ENCODE measurements around the gene DNAJB12. TPM values are rescaled to one million over a fixed set of nuclear protein-coding genes. Genes with fewer than 3 reads are reported as not detected.

Gene DNAJB12
- total RNA-seq, 1 experiment from 2014 or later = 25.8 TPM

DNA sequence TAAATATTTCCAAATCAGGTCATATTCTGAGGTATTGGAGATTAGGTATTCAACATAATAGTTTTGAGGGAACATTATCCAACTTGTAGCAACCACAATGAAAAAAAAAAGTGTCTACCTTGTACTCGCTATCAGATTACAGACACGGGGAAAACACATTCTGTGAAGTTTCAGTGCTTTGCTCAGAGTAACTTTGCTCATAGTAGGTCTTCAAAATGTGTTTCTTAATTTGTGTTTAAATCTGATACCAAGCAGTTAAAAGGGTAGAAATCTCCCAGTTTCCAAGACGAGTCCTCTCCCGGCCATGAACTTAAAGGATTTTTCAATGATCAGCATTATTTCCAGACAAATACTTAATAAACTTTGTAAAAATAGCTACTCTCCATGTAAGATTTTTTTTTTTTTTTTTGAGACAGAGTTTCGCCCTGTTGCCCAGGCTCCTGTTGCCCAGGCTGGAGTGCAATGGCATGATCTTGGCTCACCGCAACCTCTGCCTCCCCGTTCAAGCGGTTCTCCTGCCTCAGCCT is 41.8 kb downstream of the DNAJB12 start:
- intact Hi-C loops (cut with micrococcal nuclease) = no loop called here
- Histone ChIP-seq H3K9me2 (ENCODE audit: insufficient read depth) (no peaks in the 10 kb centered on the region), H3K4me1 (ENCODE audit: control insufficient read depth in 1 of 2, insufficient read depth in 2 of 2, low read length in 2 of 2) (peaks cover 51 to 61% of the 10 kb centered on the region in 2 experiments), H3K4me2 (ENCODE audit: low read length) (no peak overlapping the region), H3K27ac (ENCODE audit: low read depth, low read length) (no peak overlapping the region), H3K9me3 (ENCODE audit: control insufficient read depth in 1 of 2, insufficient read depth in 1 of 2, low read depth in 1 of 2, low read length in 2 of 2) (no peaks in the 10 kb centered on the region), H2AFZ (ENCODE audit: low read depth, low read length, poor library complexity, severe bottlenecking) (no peak overlapping the region), H4K20me1 (ENCODE audit: insufficient read depth) (no peaks in the 10 kb centered on the region), H3K27me3 (ENCODE audit: insufficient read depth, low read length) (no peaks in the 10 kb centered on the region), H3K36me3 (ENCODE audit: control insufficient read depth in 1 of 2, insufficient read depth in 2 of 2, low read length in 2 of 2) (no peaks in the 10 kb centered on the region), H3K79me2 (ENCODE audit: insufficient read depth, low read length) (no peaks in the 10 kb centered on the region), H3K9ac (ENCODE audit: low read length) (no peak overlapping the region), H3K4me3 (replicated peaks in 1 of 2; ENCODE audit: low read depth in 1 of 2, low read length in 2 of 2) (no peak overlapping the region)
- ChIA-PET CTCF (interaction anchor here (1.2 kb wide), 1 partner anchor 27 kb away, joined by 4 read pairs; no protein-coding TSS in a partner anchor), RAD21 (ENCODE audit: low non-redundant PET in 1 of 2, low total read pairs in 2 of 2, uncharacterized antibody in 2 of 2, unreplicated experiment in 2 of 2) (no interaction called here), POLR2A (interaction anchor here (0.8 to 6.4 kb wide), 5 partner anchors 8 to 39 kb away, joined by 3 to 69 read pairs (median 4); partner anchors contain the start of gene DDIT4)
- TF ChIP-seq POLR2AphosphoS5 (IDR thresholded peaks at IDR 0.05; ENCODE audit: low read depth, low read length) (no peak), CBX3 (IDR thresholded peaks at IDR 0.05; ENCODE audit: low read depth) (no peak), ZFX (IDR thresholded peaks at IDR 0.05) (no peak), CTCF (IDR thresholded peaks at IDR 0.05 in 2 of 3, conservative IDR thresholded peaks at IDR 0.05 in 1 of 3; ENCODE audit: borderline replicate concordance in 1 of 3, insufficient read depth in 1 of 3, low read depth in 2 of 3, low read length in 2 of 3) (no peak), REST (IDR thresholded peaks at IDR 0.05; ENCODE audit: low read depth) (no peak)
- TF ChIP-seq, protein P1, sequence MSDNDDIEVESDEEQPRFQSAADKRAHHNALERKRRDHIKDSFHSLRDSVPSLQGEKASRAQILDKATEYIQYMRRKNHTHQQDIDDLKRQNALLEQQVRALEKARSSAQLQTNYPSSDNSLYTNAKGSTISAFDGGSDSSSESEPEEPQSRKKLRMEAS (IDR thresholded peaks at IDR 0.05) = no peak
- ATAC-seq (no peak), DNase-seq (ENCODE audit: low read depth, low spot score) (no peak)
- no TSS peak for BruUV-seq (replicated peaks)

Measured in HCT116 (cell line).